C4-2B (cell line): Measurements from ENCODE around the gene WWOX.
A peak's percentile ranks its signal among the peaks of the same experiment; 100 is the strongest.

ENCODE experiments used
- CTCF ChIP-seq: fragments of 450-650 bp; conservative IDR thresholded peaks from 2 replicates; pipeline ENCODE4 v1.5.1; 2017; ENCODE audit warnings: mild to moderate bottlenecking
- ZFX ChIP-seq: fragments of 450-650 bp; IDR thresholded peaks from 2 replicates; pipeline ENCODE4 v1.6.1; 2017

GRCh38 chr16:78988361-78988969 is 889.0 kb downstream of the WWOX start:
- TF ChIP-seq CTCF (peak; percentile 8; the same call in 1 of the 2 replicates), ZFX (no peak)
